Left lung (tissue), 10 donors: ENCODE measurements around the gene UGT1A9. TPM values are rescaled to one million over a fixed set of nuclear protein-coding genes. Genes with fewer than 3 reads are reported as not detected.
"Not testable (repeated sequence)": the region's sequence is repeated elsewhere in the genome, so short reads cannot be mapped to it uniquely, and the experiment has no call there.

Experiments used
- ATAC-seq: fragments of 200-7000 bp; cut with Tn5 transposase; one replicate; pipeline ENCODE4 v1.9.1; 2020; ENCODE audit warnings: moderate library complexity
- DNase-seq, 4 donors: peaks; one replicate each; pipeline ENCODE4 v3.0.0-alpha.2; 2013 to 2020
- H3K27ac ChIP-seq, 2 donors: fragments of 200-600 bp; sonication (generic) in 1 of 2; one replicate each; pipeline versions ENCODE4 v1.5.0 to v1.8.0; 2020 to 2021
- H3K27me3 ChIP-seq, 2 donors: fragments of 200-600 bp; sonication (generic) in 1 of 2; one replicate each; pipeline versions ENCODE4 v1.5.0 to v1.8.0; 2020 to 2021
- H3K36me3 ChIP-seq, 2 donors: fragments of 200-600 bp; sonication (generic) in 1 of 2; one replicate each; pipeline versions ENCODE4 v1.5.0 to v1.8.0; 2020 to 2021
- H3K4me1 ChIP-seq, 2 donors: fragments of 200-600 bp; one replicate each; pipeline ENCODE4 v1.8.0; 2021
- H3K4me3 ChIP-seq, 2 donors: fragments of 200-600 bp; sonication (generic) in 1 of 2; one replicate each; pipeline versions ENCODE4 v1.5.0 to v1.8.0; 2020 to 2021; ENCODE audit warnings: mild to moderate bottlenecking in 1 of 2
- H3K9me3 ChIP-seq, 2 donors: fragments of 200-600 bp; sonication (generic) in 1 of 2; one replicate each; pipeline versions ENCODE4 v1.5.0 to v1.8.0; 2020 to 2021
- CTCF ChIP-seq, 2 donors: fragments of 200-600 bp; sonication (generic) in 1 of 2; IDR thresholded peaks; one replicate each; pipeline versions ENCODE4 v1.5.0 to v1.8.0; 2021; ENCODE audit warnings: antibody characterized with exemption in 2 of 2
- intact Hi-C, 2 donors: fragments of 100-400 bp; cut with DNase I; formaldehyde crosslinking; loops; one replicate each; pipeline versions ENCODE4 v1.11.2 to v1.14.2; 2022
- polyA plus RNA-seq, 6 donors: library from polyadenylated mRNA; unstranded; fragments of 120-200 nt; gene quantifications; one replicate each; pipeline ENCODE4 v1.2.1, GENCODE V29; 2013; ENCODE audit not compliant: insufficient read length in 6 of 6
- total RNA-seq, 2 donors: library from RNA; stranded (reverse); fragmentation: NEBNext Ultra II Directional; extraction: Animal tissue kit (Norgen Biotek cat#: 25700); gene quantifications; one replicate each; pipeline ENCODE4 v1.2.1, GENCODE V29; 2021
- donor health status: DM: no; HTN: yes; CAD: no.
- donor health status: DM: no; HTN: no; CAD: no.

Gene UGT1A9
- total and polyA plus RNA-seq, 8 donors, result not detected

GRCh38 chr2:233712611-233713261 lies 41.0 kb downstream of the UGT1A9 start, which contains the start of gene UGT1A5:
UGT1A5 (plus strand) TSS chr2:233712907; CDS start chr2:233712992, 85 bp downstream.
- intact Hi-C loops, result no loop called here

GRCh38 chr2:233713262-233713615 lies 41.5 kb downstream of the UGT1A9 start:
- Histone ChIP-seq H3K4me3 (no peak overlapping the region), H3K27ac (no peak overlapping the region), H3K27me3 (peaks cover 0 to 14% of the 10 kb centered on the region in 2 donors), H3K4me1 (no peaks in the 10 kb centered on the region), H3K36me3 (no peaks in the 10 kb centered on the region), H3K9me3 (no peaks in the 10 kb centered on the region)
- intact Hi-C loops, result no loop called here
- DNase-seq, result no peak
- no peak for ATAC-seq
- no peak for TF ChIP-seq CTCF (IDR thresholded peaks at IDR 0.05)

More at GRCh38 chr2:233712611-233713261, 41.0 kb downstream of the UGT1A9 start, which contains the start of gene UGT1A5:
- no peaks in the 10 kb centered on the region for H3K9me3 ChIP-seq
- no peaks in the 10 kb centered on the region for H3K36me3 ChIP-seq
- TF ChIP-seq CTCF (IDR thresholded peaks at IDR 0.05), result no peak
- ATAC-seq (no peak), DNase-seq (no peak)
- H3K27me3 ChIP-seq, result peaks cover 0 to 9% of the 10 kb centered on the region in 2 donors
- H3K4me3 ChIP-seq, result no peak within 1 kb of the TSS
- H3K27ac ChIP-seq, result no peak within 1 kb of the TSS
- no peaks in the 10 kb centered on the region for H3K4me1 ChIP-seq

- intact Hi-C loops, result no loop called here
- H3K36me3 ChIP-seq, result no peaks in the 10 kb centered on the region
- no peak for DNase-seq
- H3K4me3 ChIP-seq, result no peak overlapping the region
- no peaks in the 10 kb centered on the region for H3K4me1 ChIP-seq
- no peak for ATAC-seq
- TF ChIP-seq CTCF (IDR thresholded peaks at IDR 0.05), result no peak
- H3K27ac ChIP-seq, result no peak overlapping the region
- H3K9me3 ChIP-seq, result no peaks in the 10 kb centered on the region
- H3K27me3 ChIP-seq, result peaks cover 0 to 15% of the 10 kb centered on the region in 2 donors
Observed at GRCh38 chr2:233714121-233714520, 42.4 kb downstream of the UGT1A9 start.

- ATAC-seq (no peak), DNase-seq (no peak)
- intact Hi-C loops, result no loop called here
- H3K27ac ChIP-seq, result no peak within 1 kb of the TSS
- no peaks in the 10 kb centered on the region for H3K4me1 ChIP-seq
- peaks cover 0 to 15% of the 10 kb centered on the region in 2 donors for H3K27me3 ChIP-seq
- H3K4me3 ChIP-seq, result no peak within 1 kb of the TSS
- no peaks in the 10 kb centered on the region for H3K36me3 ChIP-seq
- no peaks in the 10 kb centered on the region for H3K9me3 ChIP-seq
- no peak for TF ChIP-seq CTCF (IDR thresholded peaks at IDR 0.05)
Observed at GRCh38 chr2:233718552-233718951, 46.9 kb downstream of the UGT1A9 start, which contains the start of gene UGT1A4. UGT1A4 (plus strand) TSS chr2:233718736; CDS start chr2:233718821, 85 bp downstream.

GRCh38 chr2:233728723-233729301 lies 57.1 kb downstream of the UGT1A9 start, which contains the start of gene UGT1A3:
UGT1A3 (plus strand) TSS chr2:233729042; CDS start chr2:233729127, 85 bp downstream.
- ATAC-seq, result no peak
- TF ChIP-seq CTCF (IDR thresholded peaks at IDR 0.05), result no peak
- no peaks in the 10 kb centered on the region for H3K4me1 ChIP-seq
- no peak for DNase-seq
- no peak within 1 kb of the TSS for H3K4me3 ChIP-seq
- no peak within 1 kb of the TSS for H3K27ac ChIP-seq
- H3K9me3 ChIP-seq, result no peaks in the 10 kb centered on the region
- intact Hi-C loops, result no loop called here
- H3K27me3 ChIP-seq, result no peaks in the 10 kb centered on the region
- no peaks in the 10 kb centered on the region for H3K36me3 ChIP-seq

- H3K27ac ChIP-seq, H3K4me1 ChIP-seq, H3K36me3 ChIP-seq, DNase-seq, H3K4me3 ChIP-seq, intact Hi-C loops, ATAC-seq, H3K9me3 ChIP-seq: not testable (repeated sequence)
- peaks cover 0 to 12% of the 10 kb centered on the region in 2 donors for H3K27me3 ChIP-seq
Observed at GRCh38 chr2:233736868-233737653, 65.4 kb downstream of the UGT1A9 start.
